HCT116 (cell line): ENCODE results near the gene TRRAP. TPM values are rescaled to one million over a fixed set of nuclear protein-coding genes. Genes with fewer than 3 reads are reported as not detected.

ENCODE experiments used
- ATAC-seq: fragments of 200-7000 bp; cut with Tn5 transposase; 2 replicates; pipeline ENCODE4 v1.9.1; 2020; ENCODE audit warnings: mild to moderate bottlenecking, moderate library complexity
- BruUV-seq: library from RNA; stranded (reverse); fragments of 400-500 nt; replicated peaks from 2 replicates; lab custom pipeline; 2021; lab: Mats Ljungman, UMichigan
- CTCF ChIA-PET: fragments of 300-600 bp; sonication (Branson Sonifier 250); formaldehyde crosslinking; loops from one replicate; lab custom pipeline; 2021; ENCODE audit warnings: antibody characterized with exemption; lab: Charles Lee
- POLR2A ChIA-PET: fragments of 300-600, 350-600 bp; sonication (Branson Sonifier 250); formaldehyde crosslinking; loops from one replicate; lab custom pipeline; 2021; ENCODE audit warnings: antibody characterized with exemption; lab: Charles Lee
- RAD21 ChIA-PET, 2 experiments: fragments of 300-600 bp; sonication (Branson Sonifier 250); formaldehyde crosslinking; loops; one replicate each; lab custom pipeline; 2023; ENCODE audit warnings: low total read pairs in 2 of 2; ENCODE audit not compliant: uncharacterized antibody in 2 of 2, unreplicated experiment in 2 of 2, low non-redundant PET in 1 of 2; lab: Charles Lee
- DNase-seq: peaks from one replicate; pipeline ENCODE4 v3.0.0-alpha.2; 2010; ENCODE audit warnings: low read depth, low spot score
- H2AFZ ChIP-seq: fragments of 200-600 bp; shearing (Covaris generic), sonication (generic); 2 replicates; pipeline ENCODE4 v1.6.1; 2017; ENCODE audit warnings: low read depth, mixed run types, mixed read lengths, antibody characterized with exemption, low read length; ENCODE audit not compliant: poor library complexity, severe bottlenecking
- H3K27ac ChIP-seq: 2 replicates; pipeline ENCODE4 v1.5.1; 2012; ENCODE audit warnings: low read depth, low read length
- H3K27me3 ChIP-seq: fragments of 200-600 bp; sonication (generic); 2 replicates; pipeline ENCODE4 v1.6.1; 2016; ENCODE audit warnings: mixed run types, low read length, mixed read lengths; ENCODE audit not compliant: insufficient read depth
- H3K36me3 ChIP-seq, 2 experiments: fragments of 200-500 bp in 1 of 2; fragments of 200-600 bp in 1 of 2; sonication (Bioruptor generic) in 1 of 2; sonication (generic) in 1 of 2; 2 replicates each; pipeline versions ENCODE4 v1.5.1 to v1.6.1; 2014 to 2016; ENCODE audit warnings: low read length in 2 of 2, inconsistent platforms in 1 of 2, mixed read lengths in 1 of 2, mixed run types in 1 of 2; ENCODE audit not compliant: insufficient read depth in 2 of 2, control insufficient read depth in 1 of 2
- H3K4me1 ChIP-seq, 2 experiments: fragments of 200-600 bp in 1 of 2; sonication (generic) in 1 of 2; 2 replicates each; pipeline versions ENCODE4 v1.5.1 to v1.6.1; 2012 to 2017; ENCODE audit warnings: low read length in 2 of 2, inconsistent platforms in 1 of 2, mild to moderate bottlenecking in 1 of 2, mixed read lengths in 1 of 2, mixed run types in 1 of 2, moderate library complexity in 1 of 2; ENCODE audit not compliant: insufficient read depth in 2 of 2, control insufficient read depth in 1 of 2
- H3K4me2 ChIP-seq: fragments of 200-600 bp; sonication (generic); 2 replicates; pipeline ENCODE4 v1.6.1; 2017; ENCODE audit warnings: mixed run types, low read length, mixed read lengths
- H3K4me3 ChIP-seq, 2 experiments: fragments of 200-600 bp in 1 of 2; sonication (generic) in 1 of 2; replicated peaks in 1 of 2; 2 replicates each; pipeline ENCODE4 v1.5.1; 2011 to 2016; ENCODE audit warnings: low read length in 2 of 2, control low read depth in 1 of 2, low read depth in 1 of 2, mild to moderate bottlenecking in 1 of 2, mixed read lengths in 1 of 2, mixed run types in 1 of 2
- H3K79me2 ChIP-seq: fragments of 200-600 bp; sonication (generic); 2 replicates; pipeline ENCODE4 v1.6.1; 2017; ENCODE audit warnings: mild to moderate bottlenecking, mixed run types, low read length, moderate library complexity, mixed read lengths; ENCODE audit not compliant: insufficient read depth
- H3K9ac ChIP-seq: fragments of 200-600 bp; sonication (generic); 2 replicates; pipeline ENCODE4 v1.6.1; 2016; ENCODE audit warnings: low read length, mixed read lengths
- H3K9me2 ChIP-seq: fragments of 200-600 bp; sonication (generic), shearing (Covaris generic); 2 replicates; pipeline ENCODE4 v1.6.1; 2017; ENCODE audit warnings: mixed run types, mild to moderate bottlenecking, moderate library complexity; ENCODE audit not compliant: insufficient read depth
- H3K9me3 ChIP-seq, 2 experiments: fragments of 200-500 bp in 1 of 2; fragments of 200-600 bp in 1 of 2; sonication (Bioruptor generic) in 1 of 2; sonication (generic) in 1 of 2; 2 replicates each; pipeline ENCODE4 v1.6.1; 2014 to 2017; ENCODE audit warnings: low read length in 2 of 2, mixed read lengths in 2 of 2, inconsistent platforms in 1 of 2, low read depth in 1 of 2, mild to moderate bottlenecking in 1 of 2, mixed run types in 1 of 2, moderate library complexity in 1 of 2; ENCODE audit not compliant: control insufficient read depth in 1 of 2, insufficient read depth in 1 of 2
- H4K20me1 ChIP-seq: fragments of 200-600 bp; sonication (generic), shearing (Covaris generic); 2 replicates; pipeline ENCODE4 v1.6.1; 2017; ENCODE audit warnings: mixed run types, mild to moderate bottlenecking, moderate library complexity; ENCODE audit not compliant: insufficient read depth
- CBX3 ChIP-seq: IDR thresholded peaks from 2 replicates; pipeline ENCODE4 v1.6.1; 2012; ENCODE audit warnings: low read depth
- EGR1 ChIP-seq: IDR thresholded peaks from 2 replicates; pipeline ENCODE4 v1.6.1; 2012; ENCODE audit warnings: low read depth
- EZH2 ChIP-seq: fragments of 200-600 bp; sonication (generic); IDR thresholded peaks from 2 replicates; pipeline ENCODE4 v1.6.1; 2017; ENCODE audit warnings: antibody characterized with exemption, mixed run types
- FOSL1 ChIP-seq: IDR thresholded peaks from 2 replicates; pipeline ENCODE4 v1.6.1; 2012; ENCODE audit warnings: low read depth
- POLR2AphosphoS5 ChIP-seq: IDR thresholded peaks from 2 replicates; pipeline ENCODE4 v1.6.1; 2011; ENCODE audit warnings: mild to moderate bottlenecking, low read depth, low read length, moderate library complexity
- SRF ChIP-seq: IDR thresholded peaks from 2 replicates; pipeline ENCODE4 v1.6.1; 2012; ENCODE audit warnings: low read depth
- TCF7L2 ChIP-seq: IDR thresholded peaks from 2 replicates; pipeline ENCODE4 v1.7.0; 2011; ENCODE audit warnings: borderline replicate concordance, inconsistent platforms; ENCODE audit not compliant: insufficient read depth, insufficient read length; ENCODE audit errors: extremely low read depth
- ZFX ChIP-seq: fragments of 450-650 bp; IDR thresholded peaks from 2 replicates; pipeline ENCODE4 v1.6.1; 2017
- ZNF274 ChIP-seq: fragments of 200-500 bp; sonication (Bioruptor generic); IDR thresholded peaks from 2 replicates; pipeline ENCODE4 v1.6.1; 2014; ENCODE audit warnings: mild to moderate bottlenecking, low read depth, low read length, inconsistent platforms
- intact Hi-C: fragments of 100-400 bp; cut with micrococcal nuclease; formaldehyde crosslinking; loops from 2 replicates; pipeline ENCODE4 v1.10.0; 2022
- total RNA-seq: library from RNA; stranded (reverse); gene quantifications from one replicate; pipeline ENCODE4 v1.2.1, GENCODE V29; 2021; ENCODE audit not compliant: unreplicated experiment
- TF ChIP-seq, protein P1 (sequence below): IDR thresholded peaks from 2 replicates; pipeline ENCODE4 v1.6.1; 2012; ENCODE audit warnings: low read depth
- TF ChIP-seq, protein P2 (sequence below), 3 experiments: fragments of 200-600 bp in 1 of 3; sonication (generic) in 1 of 3; IDR thresholded peaks in 2 of 3; conservative IDR thresholded peaks in 1 of 3; 2 replicates each; pipeline ENCODE4 v1.5.1; 2012 to 2017; ENCODE audit warnings: low read depth in 2 of 3, low read length in 2 of 3, antibody characterized with exemption in 1 of 3, borderline replicate concordance in 1 of 3, control low read depth in 1 of 3, mild to moderate bottlenecking in 1 of 3, mixed read lengths in 1 of 3, mixed run types in 1 of 3, moderate library complexity in 1 of 3; ENCODE audit not compliant: insufficient read depth in 1 of 3

The TRRAP gene
- total RNA-seq, 1 experiment from 2014 or later, result 44.5 TPM

DNA sequence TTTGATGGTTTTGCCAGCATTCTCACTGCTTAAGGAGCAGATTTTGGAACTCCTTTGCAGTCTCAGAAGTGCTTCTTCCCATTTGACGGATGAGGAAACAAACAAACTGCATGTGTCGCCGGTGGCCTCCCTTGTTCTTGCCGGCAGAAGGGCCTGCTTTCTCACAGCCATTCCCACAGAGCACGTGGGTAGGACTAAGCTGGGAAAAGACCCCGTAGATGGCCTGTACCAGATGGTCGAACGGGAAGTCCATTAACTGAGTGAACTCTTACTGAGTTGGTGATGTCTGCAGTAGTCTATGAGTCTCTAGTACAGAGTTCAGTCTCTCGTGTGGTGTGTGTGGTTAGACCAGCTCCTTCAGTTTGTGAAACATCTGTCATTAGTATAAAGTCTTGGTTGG, 131.9 kb downstream of the TRRAP start:
- RAD21 ChIA-PET, result no interaction called here
- intact Hi-C loops, result no loop called here

DNA sequence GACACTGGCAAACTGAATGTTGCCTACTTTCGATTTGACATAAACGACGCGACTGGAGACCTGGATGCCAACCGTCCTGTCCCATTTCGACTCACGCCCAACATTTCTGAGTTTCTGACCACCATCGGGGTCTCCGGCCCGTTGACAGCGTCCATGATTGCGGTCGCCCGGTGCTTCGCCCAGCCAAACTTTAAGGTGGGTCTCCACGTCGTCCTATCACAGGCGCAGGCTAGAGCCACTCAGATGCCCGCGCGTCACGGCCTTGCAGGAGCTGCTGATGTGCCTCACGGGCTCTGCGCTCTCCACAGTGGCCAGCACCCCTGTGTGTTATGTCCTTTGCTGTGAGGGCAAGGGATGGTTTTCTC, 133.0 kb downstream of the TRRAP start:
- POLR2A ChIA-PET, result no interaction called here

More for the DNA sequence above, 131.9 kb downstream of the TRRAP start:
- no peak overlapping the region for H3K4me3 ChIP-seq
- ChIA-PET CTCF (no interaction called here), POLR2A (no interaction called here)
- H4K20me1 ChIP-seq, result no peaks in the 10 kb centered on the region
- H3K9me2 ChIP-seq, result no peaks in the 10 kb centered on the region
- peaks cover 35 to 51% of the 10 kb centered on the region in 2 experiments for H3K36me3 ChIP-seq
- H3K4me1 ChIP-seq, result no peaks in the 10 kb centered on the region
- H3K27ac ChIP-seq, result no peak overlapping the region
- H3K9me3 ChIP-seq, result no peaks in the 10 kb centered on the region
- DNase-seq (no peak), ATAC-seq (no peak)
- no peak overlapping the region for H3K4me2 ChIP-seq
- no peak overlapping the region for H3K9ac ChIP-seq
- TF ChIP-seq ZFX (no peak), TCF7L2 (no peak), SRF (no peak), POLR2AphosphoS5 (no peak), ZNF274 (no peak)
- TF ChIP-seq, all 23 proteins: peak for 0
- no peaks in the 10 kb centered on the region for H3K79me2 ChIP-seq
- BruUV-seq, result no TSS peak
- H3K27me3 ChIP-seq, result no peaks in the 10 kb centered on the region
- H2AFZ ChIP-seq, result no peak overlapping the region

More for the DNA sequence above, 133.0 kb downstream of the TRRAP start:
- Histone ChIP-seq H3K27ac (no peak overlapping the region), H3K4me2 (no peak overlapping the region), H3K9ac (no peak overlapping the region), H3K36me3 (peaks cover 27 to 42% of the 10 kb centered on the region in 2 experiments), H3K4me3 (no peak overlapping the region), H3K27me3 (no peaks in the 10 kb centered on the region), H3K79me2 (no peaks in the 10 kb centered on the region), H4K20me1 (no peaks in the 10 kb centered on the region), H2AFZ (no peak overlapping the region), H3K9me3 (no peaks in the 10 kb centered on the region), H3K4me1 (no peaks in the 10 kb centered on the region), H3K9me2 (no peaks in the 10 kb centered on the region)
- TF ChIP-seq, protein P1, sequence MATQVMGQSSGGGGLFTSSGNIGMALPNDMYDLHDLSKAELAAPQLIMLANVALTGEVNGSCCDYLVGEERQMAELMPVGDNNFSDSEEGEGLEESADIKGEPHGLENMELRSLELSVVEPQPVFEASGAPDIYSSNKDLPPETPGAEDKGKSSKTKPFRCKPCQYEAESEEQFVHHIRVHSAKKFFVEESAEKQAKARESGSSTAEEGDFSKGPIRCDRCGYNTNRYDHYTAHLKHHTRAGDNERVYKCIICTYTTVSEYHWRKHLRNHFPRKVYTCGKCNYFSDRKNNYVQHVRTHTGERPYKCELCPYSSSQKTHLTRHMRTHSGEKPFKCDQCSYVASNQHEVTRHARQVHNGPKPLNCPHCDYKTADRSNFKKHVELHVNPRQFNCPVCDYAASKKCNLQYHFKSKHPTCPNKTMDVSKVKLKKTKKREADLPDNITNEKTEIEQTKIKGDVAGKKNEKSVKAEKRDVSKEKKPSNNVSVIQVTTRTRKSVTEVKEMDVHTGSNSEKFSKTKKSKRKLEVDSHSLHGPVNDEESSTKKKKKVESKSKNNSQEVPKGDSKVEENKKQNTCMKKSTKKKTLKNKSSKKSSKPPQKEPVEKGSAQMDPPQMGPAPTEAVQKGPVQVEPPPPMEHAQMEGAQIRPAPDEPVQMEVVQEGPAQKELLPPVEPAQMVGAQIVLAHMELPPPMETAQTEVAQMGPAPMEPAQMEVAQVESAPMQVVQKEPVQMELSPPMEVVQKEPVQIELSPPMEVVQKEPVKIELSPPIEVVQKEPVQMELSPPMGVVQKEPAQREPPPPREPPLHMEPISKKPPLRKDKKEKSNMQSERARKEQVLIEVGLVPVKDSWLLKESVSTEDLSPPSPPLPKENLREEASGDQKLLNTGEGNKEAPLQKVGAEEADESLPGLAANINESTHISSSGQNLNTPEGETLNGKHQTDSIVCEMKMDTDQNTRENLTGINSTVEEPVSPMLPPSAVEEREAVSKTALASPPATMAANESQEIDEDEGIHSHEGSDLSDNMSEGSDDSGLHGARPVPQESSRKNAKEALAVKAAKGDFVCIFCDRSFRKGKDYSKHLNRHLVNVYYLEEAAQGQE, result no peak
- TF ChIP-seq EZH2 (no peak), FOSL1 (no peak), CBX3 (no peak), POLR2AphosphoS5 (no peak), EGR1 (no peak)
- TF ChIP-seq, protein P2, sequence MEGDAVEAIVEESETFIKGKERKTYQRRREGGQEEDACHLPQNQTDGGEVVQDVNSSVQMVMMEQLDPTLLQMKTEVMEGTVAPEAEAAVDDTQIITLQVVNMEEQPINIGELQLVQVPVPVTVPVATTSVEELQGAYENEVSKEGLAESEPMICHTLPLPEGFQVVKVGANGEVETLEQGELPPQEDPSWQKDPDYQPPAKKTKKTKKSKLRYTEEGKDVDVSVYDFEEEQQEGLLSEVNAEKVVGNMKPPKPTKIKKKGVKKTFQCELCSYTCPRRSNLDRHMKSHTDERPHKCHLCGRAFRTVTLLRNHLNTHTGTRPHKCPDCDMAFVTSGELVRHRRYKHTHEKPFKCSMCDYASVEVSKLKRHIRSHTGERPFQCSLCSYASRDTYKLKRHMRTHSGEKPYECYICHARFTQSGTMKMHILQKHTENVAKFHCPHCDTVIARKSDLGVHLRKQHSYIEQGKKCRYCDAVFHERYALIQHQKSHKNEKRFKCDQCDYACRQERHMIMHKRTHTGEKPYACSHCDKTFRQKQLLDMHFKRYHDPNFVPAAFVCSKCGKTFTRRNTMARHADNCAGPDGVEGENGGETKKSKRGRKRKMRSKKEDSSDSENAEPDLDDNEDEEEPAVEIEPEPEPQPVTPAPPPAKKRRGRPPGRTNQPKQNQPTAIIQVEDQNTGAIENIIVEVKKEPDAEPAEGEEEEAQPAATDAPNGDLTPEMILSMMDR (IDR thresholded peaks at IDR 0.05 in 2 of 3, conservative IDR thresholded peaks at IDR 0.05 in 1 of 3; ENCODE audit: borderline replicate concordance in 1 of 3, insufficient read depth in 1 of 3, low read depth in 2 of 3, low read length in 2 of 3), result no peak
- no TSS peak for BruUV-seq
- CTCF ChIA-PET, result no interaction called here
- RAD21 ChIA-PET, result no interaction called here
- no peak for DNase-seq
- intact Hi-C loops, result no loop called here
- ATAC-seq, result no peak
